Naive B cell (primary cell): ENCODE results near the gene CCDC17. TPM values are rescaled to one million over a fixed set of nuclear protein-coding genes. Genes with fewer than 3 reads are reported as not detected.
A peak's percentile ranks its signal among the peaks of the same experiment; 100 is the strongest.

ENCODE experiments used
- ATAC-seq, 2 donors: fragments of 150-1000 bp; cut with Tn5 transposase; 2 replicates each; pipeline ENCODE4 v1.10.0; 2021; ENCODE audit warnings: low read depth in 2 of 2, mild to moderate bottlenecking in 2 of 2, moderate library complexity in 2 of 2
- DNase-seq: peaks from one replicate; pipeline ENCODE4 v3.0.0; 2022
- H3K27ac Mint-ChIP-seq, 6 donors: one replicate each; pipeline ENCODE4 v1.8.0; 2020 to 2022; ENCODE audit warnings: mild to moderate bottlenecking in 6 of 6, mixed read lengths in 6 of 6, moderate library complexity in 5 of 6, inconsistent platforms in 2 of 6
- H3K27me3 Mint-ChIP-seq, 3 donors: one replicate each; pipeline ENCODE4 v1.8.0; 2021 to 2022; ENCODE audit warnings: mixed read lengths in 3 of 3, mild to moderate bottlenecking in 1 of 3
- H3K36me3 Mint-ChIP-seq, 2 donors: one replicate each; pipeline ENCODE4 v1.8.0; 2020 to 2022; ENCODE audit warnings: mixed read lengths in 2 of 2, inconsistent platforms in 1 of 2, mild to moderate bottlenecking in 1 of 2
- H3K4me1 Mint-ChIP-seq, 3 donors: one replicate each; pipeline ENCODE4 v1.8.0; 2020 to 2022; ENCODE audit warnings: mixed read lengths in 3 of 3, inconsistent platforms in 1 of 3, mild to moderate bottlenecking in 1 of 3, moderate library complexity in 1 of 3
- H3K4me3 Mint-ChIP-seq, 8 donors: one replicate each; pipeline ENCODE4 v1.8.0; 2020 to 2022; ENCODE audit warnings: mild to moderate bottlenecking in 8 of 8, mixed read lengths in 8 of 8, moderate library complexity in 8 of 8, inconsistent platforms in 2 of 8
- H3K9me3 Mint-ChIP-seq, 7 donors: one replicate each; pipeline ENCODE4 v1.8.0; 2020 to 2022; ENCODE audit warnings: mixed read lengths in 7 of 7, mild to moderate bottlenecking in 5 of 7, inconsistent platforms in 2 of 7, moderate library complexity in 1 of 7
- polyA plus RNA-seq, 6 donors: library from polyadenylated mRNA; unstranded; fragments of 300-500 nt; fragmentation: Illumina TruSeq; gene quantifications; one replicate each; pipeline ENCODE4 v1.2.3, GENCODE V29; 2021; ENCODE audit warnings: low read depth in 6 of 6

The CCDC17 gene
- polyA plus RNA-seq, 6 donors from 2014 or later: 0.08 to 0.57 (median 0.11) TPM; not detected in 3

DNA sequence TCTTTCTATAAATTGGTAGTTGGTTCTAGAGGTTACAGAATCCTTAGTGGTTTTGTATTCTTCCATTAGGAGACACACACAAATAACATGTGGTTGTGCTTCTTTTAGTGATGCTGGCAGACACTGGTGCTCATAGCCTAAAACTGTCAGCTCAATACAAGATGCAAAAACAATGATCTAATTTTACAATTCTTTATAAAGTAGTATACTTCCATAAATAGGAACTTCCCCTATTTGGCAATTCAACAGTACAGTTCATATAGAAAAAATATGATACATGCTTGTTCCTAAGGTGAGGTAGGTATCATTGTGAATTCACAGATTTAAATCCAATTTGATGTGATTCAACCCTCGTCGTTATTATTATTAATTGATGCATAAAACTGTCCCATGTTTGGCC is 20.8 kb upstream of the CCDC17 start:
- Mint-ChIP-seq H3K36me3 (peaks cover 6% of the 10 kb centered on the region in 2 donors), H3K4me3 (no peak overlapping the region)

DNA sequence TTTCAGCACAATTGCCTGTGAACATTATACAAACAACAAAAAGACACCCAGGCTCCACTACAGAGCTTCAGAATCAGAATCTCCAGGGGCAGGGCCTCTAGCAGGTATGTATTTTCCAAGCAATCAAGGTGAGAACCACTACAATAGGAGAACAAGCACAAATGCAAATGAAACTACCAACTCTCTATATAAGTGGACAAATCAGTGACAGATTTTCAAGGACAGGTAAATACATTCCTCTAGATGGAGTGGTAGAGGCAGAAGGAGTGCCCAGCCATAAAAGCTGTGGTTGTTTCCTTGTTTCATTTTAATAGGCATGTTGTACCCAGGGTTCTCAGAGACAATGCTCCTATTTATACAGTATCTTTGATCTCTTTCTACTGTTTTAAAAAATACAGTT is 20.1 kb upstream of the CCDC17 start:
- DNase-seq (no peak), ATAC-seq (peak; percentile 42 to 50)
- Mint-ChIP-seq H3K4me3 (peak overlapping the region in 2 of 8 donors; percentile 24 to 25), H3K4me1 (peaks cover 32 to 40% (median 34%) of the 10 kb centered on the region in 3 donors), H3K36me3 (peaks cover 6% of the 10 kb centered on the region in 2 donors), H3K27ac (peak overlapping the region in 3 of 6 donors; percentile 12 to 63 (median 34)), H3K9me3 (no peaks in the 10 kb centered on the region), H3K27me3 (no peaks in the 10 kb centered on the region)

More for the DNA sequence above, 20.8 kb upstream of the CCDC17 start:
- ATAC-seq: peak; percentile 43
- DNase-seq: no peak
- Mint-ChIP-seq H3K9me3 (no peaks in the 10 kb centered on the region), H3K4me1 (peaks cover 32 to 40% (median 34%) of the 10 kb centered on the region in 3 donors), H3K27me3 (no peaks in the 10 kb centered on the region), H3K27ac (peak overlapping the region in 5 of 6 donors; percentile 42 to 85 (median 71))

DNA sequence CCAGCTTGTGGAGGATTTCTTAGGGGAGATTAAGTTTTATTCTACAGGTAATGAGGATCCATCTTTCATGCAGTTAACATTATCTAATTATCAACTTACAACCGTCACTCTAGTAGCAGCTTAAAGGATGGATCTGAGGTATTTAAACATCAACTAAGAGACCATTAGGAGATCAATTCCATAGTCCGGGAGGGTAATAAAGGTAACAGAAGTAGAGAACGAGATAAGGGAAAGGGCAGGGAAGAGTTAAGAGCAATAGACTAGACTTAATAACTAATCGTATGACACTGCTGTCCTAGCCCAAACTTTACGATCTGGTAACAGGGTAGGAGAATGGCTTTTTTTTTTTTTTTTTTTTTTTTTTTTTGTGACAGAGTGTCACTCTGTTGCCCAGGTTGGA is 19.5 kb upstream of the CCDC17 start:
- no peak overlapping the region for H3K4me3 Mint-ChIP-seq
- peak overlapping the region in 3 of 6 donors; percentile 19 to 63 (median 63) for H3K27ac Mint-ChIP-seq
- H3K4me1 Mint-ChIP-seq: peaks cover 30 to 40% (median 34%) of the 10 kb centered on the region in 3 donors
- H3K27me3 Mint-ChIP-seq: no peaks in the 10 kb centered on the region
- peaks cover 6% of the 10 kb centered on the region in 2 donors for H3K36me3 Mint-ChIP-seq
- H3K9me3 Mint-ChIP-seq: no peaks in the 10 kb centered on the region
- ATAC-seq (no peak), DNase-seq (no peak)

DNA sequence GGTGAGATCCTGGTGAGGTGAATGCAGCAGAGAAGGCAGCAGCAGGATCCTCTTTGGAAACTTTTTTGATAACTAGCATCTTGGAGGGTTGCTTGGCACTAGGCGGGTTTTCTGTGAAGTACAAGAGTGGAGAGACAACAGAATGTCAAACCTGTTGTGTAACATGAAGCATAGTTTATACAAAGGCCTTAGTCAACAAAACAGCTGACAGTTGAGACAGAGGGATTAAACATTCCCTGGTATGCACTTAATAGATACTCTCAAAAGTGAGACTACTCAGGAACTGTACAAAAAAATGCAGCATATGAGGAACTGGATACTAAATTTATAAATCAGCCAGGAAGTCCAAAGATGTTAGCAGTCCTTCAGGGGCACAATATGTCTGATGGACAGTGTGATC is 16.4 kb upstream of the CCDC17 start:
- H3K4me1 Mint-ChIP-seq: peaks cover 18 to 22% (median 20%) of the 10 kb centered on the region in 3 donors
- ATAC-seq (no peak), DNase-seq (no peak)
- no peaks in the 10 kb centered on the region for H3K27me3 Mint-ChIP-seq
- peak overlapping the region in 2 of 6 donors; percentile 8 to 64 for H3K27ac Mint-ChIP-seq
- H3K9me3 Mint-ChIP-seq: no peaks in the 10 kb centered on the region
- H3K36me3 Mint-ChIP-seq: peaks cover 6% of the 10 kb centered on the region in 2 donors
- H3K4me3 Mint-ChIP-seq: no peak overlapping the region

DNA sequence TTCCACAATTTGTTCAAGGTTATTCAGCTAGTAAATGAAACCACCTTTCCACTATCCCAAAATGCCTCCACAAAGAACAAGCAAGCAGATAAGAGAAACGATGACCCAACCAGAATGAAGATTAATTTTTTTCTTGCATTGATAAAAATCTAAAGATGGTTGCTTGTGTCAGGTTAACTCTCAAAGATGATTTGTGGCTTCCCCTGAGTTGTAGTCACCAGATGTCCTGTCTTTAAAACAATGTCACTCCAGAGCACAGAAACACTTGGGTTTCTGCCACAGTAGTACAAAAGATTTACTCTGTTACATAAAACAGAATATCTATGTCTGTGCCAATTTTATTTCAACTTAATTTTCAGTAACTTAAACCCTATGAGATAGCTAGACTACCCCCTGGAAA is 11.4 kb upstream of the CCDC17 start:
- Mint-ChIP-seq H3K27ac (no peak overlapping the region), H3K36me3 (peaks cover 13 to 15% of the 10 kb centered on the region in 2 donors), H3K27me3 (no peaks in the 10 kb centered on the region), H3K4me3 (no peak overlapping the region), H3K9me3 (no peaks in the 10 kb centered on the region), H3K4me1 (no peaks in the 10 kb centered on the region)
- no peak for ATAC-seq
- DNase-seq: no peak

DNA sequence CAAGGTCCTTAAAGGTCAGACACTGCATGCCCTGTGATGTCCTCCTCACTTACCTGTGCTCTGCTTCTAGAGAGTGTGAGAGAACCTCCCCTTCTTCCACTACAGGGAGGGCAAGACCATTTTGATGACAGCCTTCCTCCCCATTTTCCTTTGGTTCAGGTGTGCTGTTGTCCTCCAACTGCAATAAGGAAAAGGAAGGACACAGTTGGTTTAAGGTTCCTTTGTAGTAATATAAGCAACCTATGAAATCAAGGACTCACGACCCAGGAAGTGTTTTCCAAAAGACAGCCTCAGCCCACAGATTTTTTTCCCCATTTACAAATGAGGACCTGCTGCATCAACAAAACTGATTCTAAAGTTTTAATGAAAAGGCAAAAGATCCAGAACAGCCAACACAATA is 6.6 kb upstream of the CCDC17 start:
- no peak for ATAC-seq
- no peaks in the 10 kb centered on the region for H3K9me3 Mint-ChIP-seq
- H3K4me3 Mint-ChIP-seq: no peak overlapping the region
- no peaks in the 10 kb centered on the region for H3K27me3 Mint-ChIP-seq
- no peak for DNase-seq
- peak overlapping the region in 3 of 6 donors; percentile 16 to 76 (median 23) for H3K27ac Mint-ChIP-seq
- no peaks in the 10 kb centered on the region for H3K4me1 Mint-ChIP-seq
- H3K36me3 Mint-ChIP-seq: peaks cover 19% of the 10 kb centered on the region in 2 donors

DNA sequence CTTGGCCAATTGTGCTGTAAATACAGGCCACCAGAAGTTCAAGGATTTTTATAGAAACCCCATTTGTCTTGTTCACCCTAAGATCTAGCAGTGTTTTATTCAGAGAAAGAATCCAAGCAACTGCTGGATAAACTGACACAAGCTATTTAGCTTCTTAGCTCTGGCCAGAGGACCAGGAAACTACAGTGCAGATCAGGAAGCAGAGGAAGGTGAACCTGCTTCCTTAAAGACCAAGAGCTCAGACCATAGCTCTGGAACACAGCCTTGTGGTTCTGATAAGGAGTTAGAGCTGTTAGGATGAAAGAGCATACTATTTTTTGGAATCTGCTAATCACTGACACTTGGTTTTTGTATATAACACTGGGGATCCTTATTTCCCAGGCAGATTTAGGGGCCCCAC is 5.2 kb upstream of the CCDC17 start:
- Mint-ChIP-seq H3K27ac (no peak overlapping the region), H3K4me1 (no peaks in the 10 kb centered on the region), H3K4me3 (no peak overlapping the region), H3K27me3 (no peaks in the 10 kb centered on the region), H3K9me3 (no peaks in the 10 kb centered on the region), H3K36me3 (peaks cover 19% of the 10 kb centered on the region in 2 donors)
- ATAC-seq (no peak), DNase-seq (no peak)

DNA sequence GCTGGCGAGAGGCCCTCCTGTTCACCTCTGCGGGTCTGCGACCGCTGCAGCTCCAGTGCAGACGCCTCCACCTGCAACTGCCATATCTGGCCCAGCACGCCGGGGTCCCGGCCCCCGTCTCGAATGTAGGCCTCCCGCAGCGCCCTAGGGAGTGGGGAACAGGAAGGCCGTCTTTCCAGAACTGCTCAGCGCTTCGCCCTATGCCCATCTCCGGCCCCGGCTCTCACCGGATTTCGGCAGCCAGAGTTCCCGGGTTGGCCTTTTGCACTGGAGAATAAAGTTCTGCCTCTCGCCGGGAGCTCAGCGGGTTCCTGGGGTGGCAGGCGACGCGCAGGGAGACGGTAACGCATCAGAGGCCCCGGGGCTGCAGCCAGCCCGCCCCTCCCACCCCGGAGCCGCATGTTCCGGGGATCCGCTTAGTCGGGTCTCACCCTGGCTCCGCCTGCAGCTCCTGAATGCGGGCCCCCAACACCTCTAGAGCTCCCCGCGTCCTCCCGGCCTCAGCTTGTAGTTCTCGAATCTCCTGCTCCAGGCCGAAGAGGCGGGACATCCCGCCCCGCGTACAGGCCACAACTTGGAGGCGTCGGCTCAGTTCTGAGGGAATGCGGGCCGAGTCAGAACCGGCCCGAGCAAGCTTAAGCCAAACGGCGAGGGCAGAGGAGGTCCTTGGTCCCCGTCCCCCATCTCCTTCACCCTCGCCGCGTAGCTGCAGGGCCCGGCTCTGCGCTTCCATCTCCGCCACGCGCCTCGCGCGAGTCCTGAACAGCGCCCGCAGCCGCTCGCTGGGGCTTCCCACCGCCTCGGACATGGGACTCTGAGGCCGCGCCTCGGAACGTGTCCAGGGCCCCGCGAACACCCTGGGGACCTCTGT is 1.1 kb downstream of the CCDC17 start:
- Mint-ChIP-seq H3K27me3 (no peaks in the 10 kb centered on the region), H3K27ac (peak overlapping the region in 1 of 6 donors; percentile 77), H3K36me3 (peaks cover 6 to 12% of the 10 kb centered on the region in 2 donors), H3K9me3 (no peaks in the 10 kb centered on the region), H3K4me1 (peaks cover 0 to 2% (median 0%) of the 10 kb centered on the region in 3 donors), H3K4me3 (no peak overlapping the region)
- DNase-seq (no peak), ATAC-seq (no peak)

DNA sequence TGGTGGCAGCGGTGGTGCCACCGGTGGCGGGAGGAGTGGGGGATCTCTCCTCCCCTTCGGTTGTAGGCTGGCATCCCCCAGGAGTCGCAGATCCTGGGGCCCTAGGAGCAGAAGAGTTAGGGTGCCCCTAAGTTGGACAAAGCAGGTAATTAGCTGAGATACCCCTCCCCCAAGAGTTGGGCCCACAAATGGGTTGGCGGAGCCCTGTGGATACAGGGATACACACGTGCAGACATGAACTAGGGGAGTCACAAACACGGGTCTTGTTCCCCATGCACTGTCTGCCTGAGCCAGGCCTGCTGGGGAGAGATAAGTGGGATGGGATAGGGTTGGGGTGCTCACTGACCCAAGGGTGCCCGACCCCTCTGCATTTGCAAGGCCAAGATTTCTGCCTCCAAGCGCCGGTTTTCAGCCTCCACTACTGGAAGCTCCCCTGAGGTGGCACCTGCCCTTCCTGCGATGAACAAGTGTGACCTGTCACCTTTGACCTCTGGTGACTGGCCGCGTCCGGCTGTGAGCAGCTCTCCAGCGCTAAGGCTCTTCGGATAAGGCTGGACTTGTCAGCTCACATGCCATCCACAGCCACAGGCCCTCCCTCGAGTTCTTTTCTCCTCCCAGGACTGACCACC is 1.8 kb downstream of the CCDC17 start:
- ATAC-seq: no peak
- no peaks in the 10 kb centered on the region for H3K9me3 Mint-ChIP-seq
- peaks cover 11% of the 10 kb centered on the region in 2 donors for H3K36me3 Mint-ChIP-seq
- H3K27ac Mint-ChIP-seq: peak overlapping the region in 1 of 6 donors; percentile 19
- DNase-seq: no peak
- no peaks in the 10 kb centered on the region for H3K27me3 Mint-ChIP-seq
- peaks cover 0 to 4% (median 3%) of the 10 kb centered on the region in 3 donors for H3K4me1 Mint-ChIP-seq
- H3K4me3 Mint-ChIP-seq: no peak overlapping the region

DNA sequence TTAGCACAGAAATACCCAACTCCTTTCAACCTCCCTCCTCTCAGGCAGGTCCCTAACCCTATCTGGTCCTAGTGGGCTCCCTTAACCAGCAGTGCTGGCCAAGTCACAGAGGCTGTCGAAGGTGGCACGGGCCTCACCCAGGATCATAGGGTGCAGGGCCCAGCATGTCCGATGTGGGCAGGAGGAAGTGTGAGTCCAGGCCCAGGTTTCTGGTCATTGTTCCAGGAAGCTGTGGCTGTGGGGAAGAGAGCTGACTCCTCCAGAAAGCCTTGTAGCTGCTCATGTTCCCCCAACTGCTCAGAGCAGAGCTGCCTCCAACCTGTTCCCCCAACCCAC is 2.4 kb downstream of the CCDC17 start:
- DNase-seq (no peak), ATAC-seq (no peak)
- Mint-ChIP-seq H3K9me3 (no peaks in the 10 kb centered on the region), H3K27ac (peak overlapping the region in 2 of 6 donors; percentile 34 to 63), H3K36me3 (peaks cover 11 to 13% of the 10 kb centered on the region in 2 donors), H3K4me1 (peaks cover under 1 to 9% (median 3%) of the 10 kb centered on the region in 3 donors), H3K27me3 (no peaks in the 10 kb centered on the region), H3K4me3 (no peak overlapping the region)

DNA sequence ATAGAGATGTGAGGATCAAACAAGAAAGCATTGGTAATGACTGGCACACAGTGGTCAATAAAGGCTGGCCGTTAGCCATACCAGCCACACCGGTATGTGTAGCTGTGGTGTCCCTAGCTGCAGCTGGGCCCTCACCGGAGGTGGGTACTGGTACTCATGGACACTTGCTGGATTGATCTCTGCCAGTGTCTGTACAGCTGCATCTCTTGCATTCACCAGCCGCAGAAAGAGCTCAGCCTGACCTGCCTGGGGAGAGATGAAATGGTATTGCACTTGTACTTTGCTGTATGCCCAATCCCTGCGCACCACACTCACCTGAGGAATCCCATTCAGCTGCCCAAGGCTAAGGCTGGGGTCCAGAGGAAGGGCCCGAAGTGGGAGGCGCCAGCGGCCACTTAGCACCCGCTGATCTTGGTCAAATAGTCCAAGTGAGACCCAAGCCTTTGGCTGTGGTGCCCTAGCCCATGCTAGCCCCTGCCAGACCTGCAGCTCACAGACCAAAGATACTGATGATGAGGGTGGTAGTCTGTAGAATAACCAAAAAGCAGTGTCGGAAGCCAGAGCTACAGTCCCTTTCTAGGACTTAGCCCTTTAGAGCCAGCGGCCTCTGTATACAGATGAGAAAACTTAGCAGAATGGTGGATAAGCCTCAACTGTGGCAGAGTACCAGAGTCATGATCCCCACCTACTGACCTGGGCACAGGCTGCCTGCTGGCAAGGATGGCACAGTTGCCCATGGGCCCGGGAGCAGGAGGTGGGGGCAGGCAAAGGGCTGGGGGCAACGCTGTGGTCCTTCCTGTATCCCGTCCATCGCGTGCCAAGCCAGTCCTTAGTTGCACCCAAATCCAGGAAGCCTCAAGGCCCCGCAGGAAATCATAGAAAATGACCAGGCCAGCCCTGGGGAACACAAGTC is 3.0 kb downstream of the CCDC17 start:
- H3K4me1 Mint-ChIP-seq: peaks cover 6 to 15% (median 9%) of the 10 kb centered on the region in 3 donors
- peaks cover 13 to 17% of the 10 kb centered on the region in 2 donors for H3K36me3 Mint-ChIP-seq
- no peak for DNase-seq
- no peak overlapping the region for H3K4me3 Mint-ChIP-seq
- no peaks in the 10 kb centered on the region for H3K9me3 Mint-ChIP-seq
- ATAC-seq: no peak
- peak overlapping the region in 3 of 6 donors; percentile 20 to 63 (median 62) for H3K27ac Mint-ChIP-seq
- H3K27me3 Mint-ChIP-seq: no peaks in the 10 kb centered on the region

DNA sequence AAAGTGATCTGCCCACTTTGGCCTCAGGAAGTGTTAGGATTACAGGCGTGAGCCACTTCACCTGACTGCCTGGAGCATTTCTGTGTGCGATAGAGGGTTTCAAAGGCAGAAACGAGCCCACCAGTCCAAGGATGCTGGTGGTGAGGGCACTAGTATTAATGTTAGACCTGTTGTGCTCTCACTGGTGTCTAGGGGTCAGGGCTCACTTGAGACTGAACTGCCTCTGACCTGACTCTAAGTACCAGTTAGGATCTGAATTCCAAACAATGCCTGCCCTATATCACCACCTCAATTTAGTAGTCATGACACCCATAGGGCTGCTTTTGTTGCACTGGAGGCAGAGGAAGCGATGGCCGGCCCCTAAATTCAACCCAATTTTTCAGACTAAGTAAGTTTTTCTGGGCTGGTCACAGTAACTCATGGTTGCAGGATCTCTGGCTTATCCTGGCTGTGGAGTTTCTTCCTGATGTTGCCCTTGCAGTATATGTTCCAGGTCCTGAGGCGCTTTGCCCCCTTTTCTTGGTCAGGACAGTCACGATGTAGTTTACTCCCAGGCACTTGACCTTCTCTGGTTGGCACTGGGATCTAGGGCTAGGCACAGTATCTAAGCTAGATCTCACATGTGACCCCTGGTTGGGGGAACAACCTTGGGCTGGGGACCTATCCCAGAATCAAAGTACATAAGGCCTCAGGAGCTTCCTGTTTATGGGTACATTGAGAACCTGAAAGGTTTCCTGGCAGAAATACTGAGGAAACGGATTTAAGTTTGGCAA is 4.5 kb downstream of the CCDC17 start:
- no peak for ATAC-seq
- H3K36me3 Mint-ChIP-seq: peaks cover 21 to 27% of the 10 kb centered on the region in 2 donors
- H3K27me3 Mint-ChIP-seq: no peaks in the 10 kb centered on the region
- no peaks in the 10 kb centered on the region for H3K9me3 Mint-ChIP-seq
- no peak for DNase-seq
- H3K4me1 Mint-ChIP-seq: peaks cover 16 to 28% (median 21%) of the 10 kb centered on the region in 3 donors
- H3K27ac Mint-ChIP-seq: peak overlapping the region in 2 of 6 donors; percentile 22 to 24
- no peak overlapping the region for H3K4me3 Mint-ChIP-seq
